A549 (cell line): ENCODE measurements around the gene GLRA3. TPM values are rescaled to one million over a fixed set of nuclear protein-coding genes. Genes with fewer than 3 reads are reported as not detected.

Source experiments
- ATAC-seq, 2 experiments: fragments of 200-7000 bp in 1 of 2; fragments of >200 bp in 1 of 2; cut with Nextera tagmentation in 1 of 2; cut with Tn5 transposase in 1 of 2; 3 replicates each; pipeline versions ENCODE4 v1.8.0 to v1.9.1; 2018 to 2020; ENCODE audit warnings: mild to moderate bottlenecking in 1 of 2, moderate library complexity in 1 of 2
- CTCF ChIA-PET: fragments of 300-600 bp; sonication (Branson Sonifier 250); formaldehyde crosslinking; extraction: SDS; loops from one replicate; lab custom pipeline; 2021; ENCODE audit warnings: antibody characterized with exemption, inconsistent platforms; lab: Yijun Ruan, JAX
- POLR2A ChIA-PET: fragments of 350-600 bp; formaldehyde crosslinking; extraction: SDS; loops from one replicate; lab custom pipeline; 2021; ENCODE audit warnings: antibody characterized with exemption, inconsistent platforms; lab: Yijun Ruan, JAX
- DNase-seq, 2 experiments: peaks; one replicate each; pipeline versions ENCODE4 v3.0.0 to v3.0.0-alpha.2; 2011 to 2016; ENCODE audit warnings: low read depth in 1 of 2, low spot score in 1 of 2
- FAIRE-seq: peaks from 2 replicates; lab custom pipeline; 2011; peaks lifted over from hg19 to GRCh38; lab: Jason Lieb, UNC
- H3K27ac ChIP-seq, 2 experiments: fragments of >200 bp; sonication (Bioruptor Twin); formaldehyde crosslinking; 3 replicates each; pipeline ENCODE4 v1.5.1; 2016 to 2017
- H3K4me1 ChIP-seq: fragments of >200 bp; sonication (Bioruptor Twin); formaldehyde crosslinking; 3 replicates; pipeline ENCODE4 v1.6.1; 2016
- H3K4me2 ChIP-seq: fragments of >200 bp; sonication (Bioruptor Twin); formaldehyde crosslinking; 3 replicates; pipeline ENCODE4 v1.6.1; 2016
- H3K4me3 ChIP-seq: fragments of >200 bp; sonication (Bioruptor Twin); formaldehyde crosslinking; 3 replicates; pipeline ENCODE4 v1.5.1; 2016
- H3K9me3 ChIP-seq: fragments of >200 bp; sonication (Bioruptor Twin); formaldehyde crosslinking; 3 replicates; pipeline ENCODE4 v1.6.1; 2016
- CBX2 ChIP-seq: fragments of 200-600 bp; sonication (generic); IDR thresholded peaks from 2 replicates; pipeline ENCODE4 v1.6.1; 2016; ENCODE audit warnings: low read depth, mild to moderate bottlenecking, borderline replicate concordance
- CEBPB ChIP-seq, 2 experiments: fragments of >200 bp in 1 of 2; sonication (Bioruptor Twin) in 1 of 2; formaldehyde crosslinking in 1 of 2; IDR thresholded peaks; 2 replicates each; pipeline ENCODE4 v1.6.1; 2012 to 2016
- CHD2 ChIP-seq: fragments of 150-350 bp; IDR thresholded peaks from 2 replicates; pipeline ENCODE4 v1.6.1; 2014; ENCODE audit warnings: low read length; ENCODE audit not compliant: partially characterized antibody
- EHMT2 ChIP-seq: fragments of 200-600 bp; sonication (generic); IDR thresholded peaks from 2 replicates; pipeline ENCODE4 v1.6.1; 2016; ENCODE audit warnings: antibody characterized with exemption, low read depth, mild to moderate bottlenecking, moderate library complexity
- EP300 ChIP-seq, 2 experiments: fragments of >200 bp; sonication (Bioruptor Twin); formaldehyde crosslinking; IDR thresholded peaks; 2 replicates in 1 of 2; 3 replicates in 1 of 2; pipeline ENCODE4 v1.6.1; 2016 to 2017
- FOSB ChIP-seq: fragments of 250-450 bp; sonication (Bioruptor Pico); IDR thresholded peaks from 2 replicates; pipeline ENCODE4 v1.5.0; 2020; ENCODE audit warnings: mild to moderate bottlenecking, moderate library complexity
- FOSL2 ChIP-seq, 2 experiments: fragments of 450-650 bp in 1 of 2; fragments of >200 bp in 1 of 2; sonication (Bioruptor Twin) in 1 of 2; formaldehyde crosslinking; IDR thresholded peaks; 2 replicates each; pipeline versions ENCODE4 v1.5.0 to v1.6.1; 2016 to 2020; ENCODE audit warnings: mild to moderate bottlenecking in 1 of 2, moderate library complexity in 1 of 2
- FOXS1 ChIP-seq: fragments of 250-450 bp; sonication (Bioruptor Pico); IDR thresholded peaks from 2 replicates; pipeline ENCODE4 v1.5.0; 2020; ENCODE audit warnings: mild to moderate bottlenecking, moderate library complexity
- HDAC2 ChIP-seq: fragments of 200-600 bp; sonication (generic); IDR thresholded peaks from 2 replicates; pipeline ENCODE4 v1.6.1; 2016
- HOXA7 ChIP-seq: fragments of 250-450 bp; sonication (Bioruptor Pico); IDR thresholded peaks from 2 replicates; pipeline ENCODE4 v1.5.0; 2020; ENCODE audit warnings: mild to moderate bottlenecking, moderate library complexity
- HOXB5 ChIP-seq: fragments of 250-450 bp; sonication (Bioruptor Pico); IDR thresholded peaks from 2 replicates; pipeline ENCODE4 v1.5.0; 2020; ENCODE audit warnings: mild to moderate bottlenecking, moderate library complexity
- KDM1A ChIP-seq: fragments of 200-600 bp; sonication (generic); IDR thresholded peaks from 2 replicates; pipeline ENCODE4 v1.6.1; 2016; ENCODE audit warnings: low read depth, mild to moderate bottlenecking
- MAZ ChIP-seq: fragments of 150-350 bp; IDR thresholded peaks from 2 replicates; pipeline ENCODE4 v1.6.1; 2014; ENCODE audit warnings: antibody characterized with exemption, low read depth, low read length, borderline replicate concordance
- MYC ChIP-seq: IDR thresholded peaks from 2 replicates; pipeline ENCODE4 v1.6.1; 2012; ENCODE audit warnings: mild to moderate bottlenecking, inconsistent platforms, low read length, improper control_type of control experiment, borderline replicate concordance
- NR3C1 ChIP-seq: fragments of >200 bp; sonication (Bioruptor Twin); formaldehyde crosslinking; IDR thresholded peaks from 3 replicates; pipeline ENCODE4 v1.6.1; 2017
- PHF8 ChIP-seq: fragments of 200-600 bp; sonication (generic); IDR thresholded peaks from 2 replicates; pipeline ENCODE4 v1.6.1; 2016; ENCODE audit warnings: low read depth, mild to moderate bottlenecking, antibody characterized with exemption, moderate library complexity, borderline replicate concordance
- POLR2AphosphoS2 ChIP-seq: conservative IDR thresholded peaks from 2 replicates; pipeline ENCODE4 v1.6.1; 2012; ENCODE audit warnings: low read length, improper control_type of control experiment, inconsistent platforms
- RCOR1 ChIP-seq: fragments of 150-350 bp; IDR thresholded peaks from 2 replicates; pipeline ENCODE4 v1.6.1; 2014; ENCODE audit warnings: antibody characterized with exemption, low read length, low read depth
- RFX5 ChIP-seq: fragments of 450-650 bp; IDR thresholded peaks from 2 replicates; pipeline ENCODE4 v1.7.1; 2014; ENCODE audit warnings: antibody characterized with exemption, mild to moderate bottlenecking, moderate library complexity
- SMC3 ChIP-seq: fragments of >200 bp; sonication (Bioruptor Twin); formaldehyde crosslinking; IDR thresholded peaks from 3 replicates; pipeline ENCODE4 v1.6.1; 2018; ENCODE audit warnings: inconsistent platforms
- TP53 ChIP-seq: fragments of 250-450 bp; sonication (Bioruptor Pico); IDR thresholded peaks from 2 replicates; pipeline ENCODE4 v1.5.0; 2021; ENCODE audit warnings: mild to moderate bottlenecking, moderate library complexity
- USF2 ChIP-seq: fragments of 450-650 bp; IDR thresholded peaks from 2 replicates; pipeline ENCODE4 v1.6.1; 2014; ENCODE audit warnings: antibody characterized with exemption
- ZSCAN20 ChIP-seq: fragments of 250-450 bp; sonication (Bioruptor Pico); IDR thresholded peaks from 2 replicates; pipeline ENCODE4 v1.8.0; 2022; ENCODE audit warnings: mild to moderate bottlenecking, moderate library complexity
- WGBS: methylation state at CpG from one replicate; pipeline ENCODE4 v1.1.6; 2017; ENCODE audit errors: missing lambda C conversion rate; 5-methylcytosine and 5-hydroxymethylcytosine counted together
- polyA plus RNA-seq, 4 experiments: library from polyadenylated mRNA; depleted of rRNA in 3 of 4; stranded (reverse); fragments of >200 nt; fragmentation: RNase III in 1 of 4; extraction: RNeasy Plus Mini Kit Qiagen cat#74134 plus additional on column Dnase treatment in 1 of 4; gene quantifications; 2 replicates in 3 of 4; 3 replicates in 1 of 4; pipeline ENCODE4 v1.2.3, GENCODE V29; 2011 to 2017
- TF ChIP-seq, protein P1 (sequence below): fragments of 150-350 bp; IDR thresholded peaks from 2 replicates; pipeline ENCODE4 v1.6.1; 2014; ENCODE audit warnings: low read depth, mild to moderate bottlenecking, low read length
- TF ChIP-seq, protein P2 (sequence below): fragments of >200 bp; sonication (Bioruptor Twin); formaldehyde crosslinking; IDR thresholded peaks from 3 replicates; pipeline ENCODE4 v1.5.1; 2016
- TF ChIP-seq, protein P3 (sequence below): IDR thresholded peaks from 2 replicates; pipeline ENCODE4 v1.6.1; 2012

Gene GLRA3
- polyA plus RNA-seq, 2 of the 4 experiments (the other 2 are of a cell fraction) = 0.01 to 0.04 TPM

DNA sequence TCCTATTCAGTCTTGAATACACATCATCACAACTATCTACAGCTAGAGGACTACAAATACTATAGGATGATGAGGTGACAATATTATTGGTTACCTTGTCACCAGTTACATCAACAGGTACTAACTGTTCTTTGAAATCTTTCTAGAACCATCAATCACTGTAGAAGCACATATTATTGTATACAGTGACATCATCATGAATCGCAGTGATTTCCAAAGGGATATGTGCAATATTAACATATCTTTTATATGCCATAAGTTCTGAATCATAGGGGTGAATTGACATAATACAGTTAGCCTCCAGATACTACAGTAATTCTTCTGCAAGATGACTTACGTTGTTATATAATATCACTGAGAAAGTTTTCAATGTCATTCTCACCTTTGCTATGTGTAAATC is 201.6 kb downstream of the GLRA3 start:
- Histone ChIP-seq H3K4me1 (peaks cover 8% of the 10 kb centered on the region), H3K4me2 (no peak overlapping the region), H3K4me3 (no peak overlapping the region), H3K27ac (no peak overlapping the region), H3K9me3 (no peaks in the 10 kb centered on the region)
- ChIA-PET CTCF (no interaction called here), POLR2A (no interaction called here)
- no peak for TF ChIP-seq FOSL2 (IDR thresholded peaks at IDR 0.05)
- no peak for TF ChIP-seq FOSL2 (CRISPR knock-in tag; IDR thresholded peaks at IDR 0.05)
- TF ChIP-seq, protein P1, sequence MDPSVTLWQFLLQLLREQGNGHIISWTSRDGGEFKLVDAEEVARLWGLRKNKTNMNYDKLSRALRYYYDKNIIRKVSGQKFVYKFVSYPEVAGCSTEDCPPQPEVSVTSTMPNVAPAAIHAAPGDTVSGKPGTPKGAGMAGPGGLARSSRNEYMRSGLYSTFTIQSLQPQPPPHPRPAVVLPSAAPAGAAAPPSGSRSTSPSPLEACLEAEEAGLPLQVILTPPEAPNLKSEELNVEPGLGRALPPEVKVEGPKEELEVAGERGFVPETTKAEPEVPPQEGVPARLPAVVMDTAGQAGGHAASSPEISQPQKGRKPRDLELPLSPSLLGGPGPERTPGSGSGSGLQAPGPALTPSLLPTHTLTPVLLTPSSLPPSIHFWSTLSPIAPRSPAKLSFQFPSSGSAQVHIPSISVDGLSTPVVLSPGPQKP = no peak
- no peak for TF ChIP-seq FOXS1 (CRISPR knock-in tag)
- no peak for TF ChIP-seq MYC
- FAIRE-seq (no peak), ATAC-seq (no peak), DNase-seq (no peak)
- WGBS = 89% methylated on average over 2 of the region's 2 CpGs

- Histone ChIP-seq H3K4me2 (no peak overlapping the region), H3K27ac (no peak overlapping the region), H3K4me3 (no peak overlapping the region), H3K4me1 (peaks cover under 1% of the 10 kb centered on the region; the same call in 1 of the 3 replicates), H3K9me3 (no peaks in the 10 kb centered on the region)
- no peak for DNase-seq
- POLR2A ChIA-PET = no interaction called here
- 45% methylated on average over 1 of the region's 1 CpG for WGBS
- CTCF ChIA-PET = interaction anchor here (0.6 kb wide), 1 partner anchor 116 kb away, joined by 5 read pairs; no protein-coding TSS in a partner anchor
- no peak for FAIRE-seq
- no peak for TF ChIP-seq HOXA7 (CRISPR knock-in tag)
- no peak for TF ChIP-seq USF2
- no peak for TF ChIP-seq HOXB5 (CRISPR knock-in tag)
- TF ChIP-seq SMC3 = no peak
- no peak for TF ChIP-seq MAZ
- TF ChIP-seq, protein P2, sequence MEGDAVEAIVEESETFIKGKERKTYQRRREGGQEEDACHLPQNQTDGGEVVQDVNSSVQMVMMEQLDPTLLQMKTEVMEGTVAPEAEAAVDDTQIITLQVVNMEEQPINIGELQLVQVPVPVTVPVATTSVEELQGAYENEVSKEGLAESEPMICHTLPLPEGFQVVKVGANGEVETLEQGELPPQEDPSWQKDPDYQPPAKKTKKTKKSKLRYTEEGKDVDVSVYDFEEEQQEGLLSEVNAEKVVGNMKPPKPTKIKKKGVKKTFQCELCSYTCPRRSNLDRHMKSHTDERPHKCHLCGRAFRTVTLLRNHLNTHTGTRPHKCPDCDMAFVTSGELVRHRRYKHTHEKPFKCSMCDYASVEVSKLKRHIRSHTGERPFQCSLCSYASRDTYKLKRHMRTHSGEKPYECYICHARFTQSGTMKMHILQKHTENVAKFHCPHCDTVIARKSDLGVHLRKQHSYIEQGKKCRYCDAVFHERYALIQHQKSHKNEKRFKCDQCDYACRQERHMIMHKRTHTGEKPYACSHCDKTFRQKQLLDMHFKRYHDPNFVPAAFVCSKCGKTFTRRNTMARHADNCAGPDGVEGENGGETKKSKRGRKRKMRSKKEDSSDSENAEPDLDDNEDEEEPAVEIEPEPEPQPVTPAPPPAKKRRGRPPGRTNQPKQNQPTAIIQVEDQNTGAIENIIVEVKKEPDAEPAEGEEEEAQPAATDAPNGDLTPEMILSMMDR = no peak
- TF ChIP-seq RFX5 = no peak
- TF ChIP-seq HDAC2 = no peak
- no peak for TF ChIP-seq TP53 (CRISPR knock-in tag)
- TF ChIP-seq NR3C1 = no peak
- TF ChIP-seq FOSB = no peak
- TF ChIP-seq PHF8 = no peak
- ATAC-seq = no peak
Observed at GRCh38 chr4:174626342-174627008, 202.6 kb downstream of the GLRA3 start.

- FAIRE-seq = no peak
- POLR2A ChIA-PET = no interaction called here
Observed at GRCh38 chr4:174616661-174617060, 212.4 kb downstream of the GLRA3 start.

More at GRCh38 chr4:174616661-174617060, 212.4 kb downstream of the GLRA3 start:
- H3K9me3 ChIP-seq = no peaks in the 10 kb centered on the region
- TF ChIP-seq CBX2 (no peak), HOXB5 (CRISPR knock-in tag) (no peak), ZSCAN20 (CRISPR knock-in tag) (no peak), KDM1A (no peak), CEBPB (IDR thresholded peaks at IDR 0.05) (no peak), POLR2AphosphoS2 (no peak), HOXA7 (CRISPR knock-in tag) (no peak), RCOR1 (no peak), CHD2 (no peak), EP300 (IDR thresholded peaks at IDR 0.05) (no peak), EHMT2 (no peak)
- TF ChIP-seq, protein P3, sequence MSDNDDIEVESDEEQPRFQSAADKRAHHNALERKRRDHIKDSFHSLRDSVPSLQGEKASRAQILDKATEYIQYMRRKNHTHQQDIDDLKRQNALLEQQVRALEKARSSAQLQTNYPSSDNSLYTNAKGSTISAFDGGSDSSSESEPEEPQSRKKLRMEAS = no peak
- DNase-seq (no peak), ATAC-seq (no peak)
- CTCF ChIA-PET = interaction anchor here (1.7 kb wide), 1 partner anchor 15 kb away, joined by 4 read pairs; no protein-coding TSS in a partner anchor
- WGBS = 72% methylated on average over 3 of the region's 3 CpGs
- H3K4me1 ChIP-seq = no peaks in the 10 kb centered on the region
- no peak overlapping the region for H3K27ac ChIP-seq
- H3K4me2 ChIP-seq = no peak overlapping the region
- no peak overlapping the region for H3K4me3 ChIP-seq
